Lower leg skin (tissue), 4 donors: ENCODE data around the gene GALP. TPM values are rescaled to one million over a fixed set of nuclear protein-coding genes. Genes with fewer than 3 reads are reported as not detected.
A peak's percentile ranks its signal among the peaks of the same experiment; 100 is the strongest.

Source experiments
- DNase-seq, 2 donors: peaks; one replicate each; pipeline ENCODE4 v3.0.0-alpha.2; 2019; ENCODE audit warnings: low spot score in 2 of 2
- H3K4me3 ChIP-seq: fragments of 200-600 bp; sonication (generic); 2 replicates; pipeline ENCODE4 v1.5.1; 2017; ENCODE audit warnings: mild to moderate bottlenecking, low read depth; ENCODE audit not compliant: poor library complexity, severe bottlenecking
- POLR2A ChIP-seq, 2 donors: fragments of 450-650 bp; IDR thresholded peaks; one replicate each; pipeline ENCODE4 v1.6.1; 2016 to 2017; ENCODE audit warnings: antibody characterized with exemption in 2 of 2, mild to moderate bottlenecking in 1 of 2, moderate library complexity in 1 of 2
- WGBS, 2 donors: methylation state at CpG; one replicate each; pipeline ENCODE4 v1.1.5; 2018; 5-methylcytosine and 5-hydroxymethylcytosine counted together
- intact Hi-C: fragments of 100-400 bp; cut with DNase I; formaldehyde crosslinking; loops from one replicate; pipeline ENCODE4 v1.15.0; 2023; ENCODE audit warnings: low total_unique reads
- total RNA-seq, 4 donors: library from RNA; depleted of rRNA; stranded (reverse); fragments of >200 nt; gene quantifications; one replicate each; pipeline ENCODE4 v1.1.0, GENCODE V29; 2016
- TF ChIP-seq, protein P1 (sequence below), 3 donors: fragments of 450-650 bp; IDR thresholded peaks; one replicate each; pipeline ENCODE4 v1.5.1; 2016; ENCODE audit warnings: antibody characterized with exemption in 3 of 3, mild to moderate bottlenecking in 3 of 3, moderate library complexity in 2 of 3

GALP gene
- total RNA-seq, 4 donors from 2014 or later, result not detected

DNA sequence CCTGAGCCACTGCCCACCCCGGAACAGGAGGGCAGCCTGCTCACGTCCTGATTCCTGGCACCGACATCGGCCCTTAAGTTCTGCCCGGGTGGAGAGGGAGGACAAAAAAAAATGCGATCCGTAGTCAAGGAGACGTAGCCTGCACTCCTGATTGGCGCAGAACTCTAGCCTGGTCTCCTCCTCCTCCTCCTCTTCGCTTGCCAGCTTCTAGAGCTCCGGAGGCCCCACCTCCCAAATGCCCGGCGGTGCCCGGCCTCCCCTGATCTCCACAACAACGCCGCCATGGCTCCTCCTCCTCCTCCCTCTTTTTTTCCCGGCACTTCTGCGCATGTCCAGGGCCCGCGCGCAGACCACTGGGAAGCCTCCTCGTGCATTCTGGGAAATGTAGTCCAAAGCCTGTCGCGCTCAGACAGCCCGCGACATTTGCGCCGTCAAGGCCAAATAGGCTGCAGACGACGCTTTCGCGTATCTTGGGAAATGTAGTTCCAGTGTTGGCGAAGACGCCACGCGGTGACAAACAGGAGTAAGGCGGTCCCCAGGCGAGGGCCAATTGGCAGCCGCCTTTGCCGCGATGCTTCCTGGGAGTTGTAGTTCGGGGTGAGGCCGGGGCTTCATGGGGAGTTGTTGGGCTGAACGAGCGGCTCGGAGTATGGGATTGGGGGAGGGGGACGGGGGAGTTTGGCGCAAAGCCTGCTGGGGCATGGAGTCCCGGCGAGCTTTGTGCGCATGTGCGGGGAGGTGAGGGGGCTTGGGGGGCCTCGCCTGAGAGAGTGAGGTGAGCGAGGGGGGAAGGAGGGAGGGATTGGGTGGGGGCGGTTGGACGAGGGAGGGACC, 35.0 kb upstream of the GALP start, which contains the start of gene ZNF444:
ZNF444 (plus strand) TSS at position 705 of the 834 bp plus-strand sequence. CDS start 5,625 bp downstream, outside the sequence.
- TF ChIP-seq, protein P1, sequence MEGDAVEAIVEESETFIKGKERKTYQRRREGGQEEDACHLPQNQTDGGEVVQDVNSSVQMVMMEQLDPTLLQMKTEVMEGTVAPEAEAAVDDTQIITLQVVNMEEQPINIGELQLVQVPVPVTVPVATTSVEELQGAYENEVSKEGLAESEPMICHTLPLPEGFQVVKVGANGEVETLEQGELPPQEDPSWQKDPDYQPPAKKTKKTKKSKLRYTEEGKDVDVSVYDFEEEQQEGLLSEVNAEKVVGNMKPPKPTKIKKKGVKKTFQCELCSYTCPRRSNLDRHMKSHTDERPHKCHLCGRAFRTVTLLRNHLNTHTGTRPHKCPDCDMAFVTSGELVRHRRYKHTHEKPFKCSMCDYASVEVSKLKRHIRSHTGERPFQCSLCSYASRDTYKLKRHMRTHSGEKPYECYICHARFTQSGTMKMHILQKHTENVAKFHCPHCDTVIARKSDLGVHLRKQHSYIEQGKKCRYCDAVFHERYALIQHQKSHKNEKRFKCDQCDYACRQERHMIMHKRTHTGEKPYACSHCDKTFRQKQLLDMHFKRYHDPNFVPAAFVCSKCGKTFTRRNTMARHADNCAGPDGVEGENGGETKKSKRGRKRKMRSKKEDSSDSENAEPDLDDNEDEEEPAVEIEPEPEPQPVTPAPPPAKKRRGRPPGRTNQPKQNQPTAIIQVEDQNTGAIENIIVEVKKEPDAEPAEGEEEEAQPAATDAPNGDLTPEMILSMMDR (IDR thresholded peaks at IDR 0.05), result no peak
- H3K4me3 ChIP-seq, result peak within 1 kb of the TSS; percentile 33
- intact Hi-C loops, result no loop called here
- DNase-seq, result peak; percentile 98 to 100
- 0 to 2% methylated on average over 52 of the region's 56 CpGs for WGBS, 2 donors

DNA sequence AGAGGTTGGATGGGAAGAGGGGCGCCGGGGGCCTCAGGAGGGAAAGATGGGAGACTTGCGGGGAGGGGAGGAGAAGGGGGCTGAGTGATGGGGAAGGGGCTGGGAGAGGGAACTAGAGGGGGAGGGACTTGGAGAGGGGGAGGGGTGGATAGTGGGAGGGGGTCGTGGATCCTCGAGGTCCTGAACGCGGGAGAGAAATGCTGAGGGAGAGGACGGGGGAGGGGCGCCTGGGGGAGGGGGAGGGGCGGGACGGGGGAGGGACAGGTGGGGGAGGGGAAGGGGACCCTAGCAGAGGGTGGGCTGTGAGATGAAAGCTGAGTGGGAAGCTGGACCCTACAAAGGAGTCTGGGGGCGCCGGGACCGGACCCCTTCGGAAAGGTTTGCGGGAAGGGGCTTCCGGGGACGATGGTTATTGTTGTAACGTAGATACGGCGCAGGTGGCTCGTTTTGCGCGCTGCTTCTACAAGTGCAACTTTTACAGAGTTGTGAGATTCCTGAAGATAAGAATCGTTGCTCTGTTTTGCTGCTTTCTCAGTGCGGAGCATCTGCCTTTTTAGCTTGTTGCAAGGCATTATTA, 34.3 kb upstream of the GALP start:
- no peak for TF ChIP-seq POLR2A (IDR thresholded peaks at IDR 0.05)
- TF ChIP-seq, protein P1 (IDR thresholded peaks at IDR 0.05), result no peak
- intact Hi-C loops, result no loop called here
- WGBS, 2 donors, result 1% methylated on average over 23 to 26 of the region's 26 CpGs
- no peak for DNase-seq
- H3K4me3 ChIP-seq, result peak overlapping the region; percentile 33

DNA sequence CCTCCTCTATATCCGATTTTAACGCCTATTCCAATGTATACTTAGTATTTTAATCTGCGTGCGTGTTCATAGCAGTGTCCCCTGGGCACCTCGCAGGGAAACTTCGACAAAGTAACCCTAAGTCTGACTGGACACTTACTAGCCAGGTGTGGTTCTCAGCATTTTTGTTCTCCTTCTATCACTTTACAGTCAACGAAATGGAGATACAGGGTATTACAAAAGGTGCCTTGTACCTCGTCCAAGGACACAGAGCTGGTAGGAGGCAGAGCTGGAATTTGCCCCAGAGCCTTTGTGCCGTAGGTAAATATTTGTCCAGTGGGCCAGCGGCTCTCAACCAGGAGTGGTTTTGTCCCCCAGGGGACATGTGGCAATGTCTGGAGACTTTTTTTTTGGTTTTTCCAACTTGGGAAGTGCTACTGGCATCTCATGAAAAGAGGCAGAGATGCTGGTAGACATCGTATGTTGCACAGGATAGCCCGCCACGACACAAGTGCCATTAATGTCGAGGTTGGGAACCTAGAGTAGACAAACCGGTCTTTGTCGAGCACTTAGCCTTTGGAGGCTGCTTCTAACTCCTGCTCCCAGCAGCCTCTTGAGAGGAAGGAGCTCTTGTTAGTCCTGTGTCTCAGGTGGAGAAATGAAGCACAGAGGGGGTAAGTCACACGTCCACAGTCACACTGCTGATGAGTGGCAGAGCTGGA, 33.6 kb upstream of the GALP start:
- DNase-seq, result no peak
- 51 to 53% methylated on average over 17 of the region's 17 CpGs for WGBS, 2 donors
- H3K4me3 ChIP-seq, result no peak overlapping the region
- TF ChIP-seq POLR2A (IDR thresholded peaks at IDR 0.05), result no peak
- intact Hi-C loops, result no loop called here

DNA sequence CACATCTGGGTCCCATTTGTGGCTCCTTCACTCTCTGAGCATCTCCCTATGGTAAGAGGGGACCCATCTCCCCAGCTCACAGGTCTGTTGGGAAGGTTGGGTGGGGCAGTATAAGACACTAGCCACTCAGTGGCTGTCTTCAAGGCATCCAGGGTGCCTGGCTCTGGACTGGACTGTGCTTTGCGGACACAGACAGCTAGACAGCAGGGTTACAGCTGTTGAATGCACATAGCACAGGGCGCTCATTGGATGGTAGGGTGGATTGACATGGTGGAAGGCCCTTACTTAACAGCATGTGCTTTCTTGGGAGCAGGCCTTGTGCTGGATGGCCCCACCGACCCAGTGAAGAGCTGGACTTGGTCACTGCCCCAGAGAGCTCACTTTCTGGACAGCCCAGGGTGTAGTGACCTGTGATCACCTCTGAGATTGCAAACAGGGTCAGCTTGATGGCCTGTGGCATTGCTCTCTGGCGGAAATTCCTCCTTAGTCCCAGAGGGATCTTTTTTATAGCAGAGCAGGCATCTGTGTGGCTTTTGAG, 32.8 kb upstream of the GALP start:
- no peak for DNase-seq
- intact Hi-C loops, result no loop called here
- H3K4me3 ChIP-seq, result no peak overlapping the region
- TF ChIP-seq POLR2A (IDR thresholded peaks at IDR 0.05), result no peak
- TF ChIP-seq, protein P1 (IDR thresholded peaks at IDR 0.05), result no peak
- 76 to 97% methylated on average over 3 to 4 of the region's 4 CpGs for WGBS, 2 donors

DNA sequence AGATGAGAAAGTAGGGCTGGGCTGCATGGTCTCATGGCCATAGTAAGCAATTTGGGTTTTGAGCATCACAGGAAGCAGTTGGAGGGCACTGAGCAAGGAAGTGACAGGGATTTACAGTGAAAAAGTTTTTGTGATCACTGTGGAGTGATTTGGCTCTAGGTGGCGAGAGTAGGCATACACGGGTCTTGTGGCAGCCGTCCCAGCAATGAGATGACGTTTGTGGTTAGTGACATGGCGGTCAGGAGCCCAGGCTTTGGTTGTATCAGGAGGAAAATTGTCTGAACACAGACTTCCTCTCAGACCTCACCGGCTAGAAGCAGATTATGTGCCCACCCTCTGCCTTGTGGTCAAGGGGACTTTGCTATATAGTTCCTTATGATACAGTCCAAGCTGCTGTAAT, 31.4 kb upstream of the GALP start:
- intact Hi-C loops, result no loop called here
- TF ChIP-seq POLR2A (IDR thresholded peaks at IDR 0.05), result no peak
- TF ChIP-seq, protein P1 (IDR thresholded peaks at IDR 0.05), result no peak
- DNase-seq, result no peak
- H3K4me3 ChIP-seq, result no peak overlapping the region
- 59 to 79% methylated on average over 6 of the region's 6 CpGs for WGBS, 2 donors

DNA sequence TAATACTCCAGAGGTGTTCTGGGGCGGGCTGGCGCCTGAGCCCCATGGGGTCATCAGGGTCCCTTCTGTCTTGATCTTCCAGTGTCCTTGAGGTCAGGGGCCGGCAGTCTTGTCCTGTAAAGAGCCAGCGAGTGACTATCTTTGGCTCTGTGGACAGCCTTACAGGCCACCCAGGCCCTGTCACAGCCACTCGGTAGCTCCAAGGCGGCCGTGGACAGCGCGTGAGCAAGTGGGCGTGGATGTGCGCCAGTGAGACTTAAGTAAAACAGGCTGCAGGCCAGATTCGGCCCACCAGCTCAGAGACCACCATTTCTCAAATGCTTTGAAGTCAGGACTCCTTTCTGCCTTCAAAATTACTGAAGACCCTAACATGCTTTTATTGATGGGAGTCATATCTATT, 31.0 kb upstream of the GALP start:
- intact Hi-C loops, result no loop called here
- WGBS, 2 donors, result 88 to 89% methylated on average over 12 of the region's 12 CpGs
- TF ChIP-seq, protein P1 (IDR thresholded peaks at IDR 0.05), result no peak
- TF ChIP-seq POLR2A (IDR thresholded peaks at IDR 0.05), result no peak
- H3K4me3 ChIP-seq, result no peak overlapping the region
- no peak for DNase-seq
